Right cardiac atrium (tissue), 5 donors: ENCODE measurements around the gene SNX17. TPM values are rescaled to one million over a fixed set of nuclear protein-coding genes. Genes with fewer than 3 reads are reported as not detected.
A peak's percentile ranks its signal among the peaks of the same experiment; 100 is the strongest.
"Not testable (repeated sequence)": the region's sequence is repeated elsewhere in the genome, so short reads cannot be mapped to it uniquely, and the experiment has no call there.

ENCODE experiments used
- ATAC-seq, 2 donors: fragments of 200-7000 bp; cut with Tn5 transposase; one replicate each; pipeline versions ENCODE4 v1.8.0 to v1.9.1; 2020; ENCODE audit warnings: moderate library complexity in 2 of 2, mild to moderate bottlenecking in 1 of 2
- DNase-seq, 3 donors: peaks; one replicate each; pipeline ENCODE4 v3.0.0-alpha.2; 2020
- H3K27ac ChIP-seq: one replicate; pipeline ENCODE4 v1.5.1; 2013; ENCODE audit warnings: mild to moderate bottlenecking, low read length, control low read depth, moderate library complexity
- H3K27me3 ChIP-seq: one replicate; pipeline ENCODE4 v1.6.1; 2013; ENCODE audit not compliant: control insufficient read depth, insufficient read depth
- H3K4me1 ChIP-seq: one replicate; pipeline ENCODE4 v1.6.1; 2013; ENCODE audit warnings: low read length; ENCODE audit not compliant: control insufficient read depth, insufficient read depth
- H3K4me3 ChIP-seq: one replicate; pipeline ENCODE4 v1.5.1; 2013; ENCODE audit warnings: low read length, control low read depth
- H3K9me3 ChIP-seq: one replicate; pipeline ENCODE4 v1.6.1; 2013; ENCODE audit warnings: low read length; ENCODE audit not compliant: control insufficient read depth
- WGBS: extraction: QIAGEN DNeasy Blood & Tissue Kit; methylation state at CpG from one replicate; pipeline ENCODE4 v1.1.7; 2013; 5-methylcytosine and 5-hydroxymethylcytosine counted together
- intact Hi-C, 4 donors: fragments of 100-400 bp; cut with DNase I; formaldehyde crosslinking; loops; one replicate each; pipeline versions ENCODE4 v1.11.0 to v1.14.0; 2022 to 2023
- polyA plus RNA-seq: library from polyadenylated mRNA; stranded (reverse); fragments of 200-250 nt; gene quantifications from one replicate; pipeline ENCODE4 v1.2.3, GENCODE V29; 2013
- total RNA-seq, 4 donors: library from RNA; stranded (reverse); fragmentation: NEBNext Ultra II Directional; extraction: Animal tissue kit (Norgen Biotek cat#: 25700); gene quantifications; one replicate each; pipeline ENCODE4 v1.2.1, GENCODE V29; 2021
- donor health status: healthy with polysubstance abuse.
- donor health status: DM: no; HTN: yes; CAD: no.
- donor health status: DM: no; HTN: no; CAD: no.
- donor health status: DM: no; HTN: yes; CAD: no; lungs with severe emphysema.
- donor health status: DM: yes; HTN: yes; CAD: no.

SNX17 gene
- total and polyA plus RNA-seq, 5 donors = 54.8 to 74.8 (median 62.7) TPM

- WGBS = 84% methylated on average over 7 of the region's 7 CpGs
- intact Hi-C loops = no loop called here
- no peak for ATAC-seq
These were observed 20.2 kb upstream of the SNX17 start for GRCh38 chr2:27350106-27350693.

GRCh38 chr2:27351802-27352598, 18.4 kb upstream of the SNX17 start:
- WGBS = 81% methylated on average over 6 of the region's 6 CpGs
- DNase-seq = no peak
- Histone ChIP-seq H3K4me1 (peaks cover 2% of the 10 kb centered on the region), H3K9me3 (no peaks in the 10 kb centered on the region), H3K27me3 (no peaks in the 10 kb centered on the region), H3K27ac (no peak overlapping the region), H3K4me3 (no peak overlapping the region)
- intact Hi-C loops = no loop called here
- ATAC-seq = no peak

More at GRCh38 chr2:27350106-27350693, 20.2 kb upstream of the SNX17 start:
- no peak overlapping the region for H3K4me3 ChIP-seq
- H3K9me3 ChIP-seq = no peaks in the 10 kb centered on the region
- H3K27me3 ChIP-seq = no peaks in the 10 kb centered on the region
- H3K4me1 ChIP-seq = no peaks in the 10 kb centered on the region
- no peak for DNase-seq
- no peak overlapping the region for H3K27ac ChIP-seq

- H3K4me3 ChIP-seq, H3K4me1 ChIP-seq, intact Hi-C loops, ATAC-seq, DNase-seq, H3K9me3 ChIP-seq, H3K27me3 ChIP-seq, H3K27ac ChIP-seq: not testable (repeated sequence)
- WGBS = 96% methylated on average over 5 of the region's 5 CpGs
These were observed 17.0 kb upstream of the SNX17 start for GRCh38 chr2:27353386-27353761.

GRCh38 chr2:27353762-27354596, 16.4 kb upstream of the SNX17 start:
- Histone ChIP-seq H3K4me3 (no peak overlapping the region), H3K4me1 (peaks cover 2% of the 10 kb centered on the region), H3K9me3 (no peaks in the 10 kb centered on the region), H3K27me3 (no peaks in the 10 kb centered on the region), H3K27ac (no peak overlapping the region)
- intact Hi-C loops = no loop called here
- ATAC-seq (no peak), DNase-seq (no peak)
- WGBS = 75% methylated on average over 7 of the region's 7 CpGs

GRCh38 chr2:27354597-27354927, 15.9 kb upstream of the SNX17 start:
- ATAC-seq (no peak), DNase-seq (peak in 1 of 3 donors; percentile 1)
- Histone ChIP-seq H3K27ac (no peak overlapping the region), H3K4me1 (peaks cover 2% of the 10 kb centered on the region), H3K27me3 (no peaks in the 10 kb centered on the region), H3K9me3 (no peaks in the 10 kb centered on the region), H3K4me3 (no peak overlapping the region)
- intact Hi-C loops = no loop called here
- 93% methylated on average over 7 of the region's 7 CpGs for WGBS

- Histone ChIP-seq H3K27ac (peak overlapping the region; percentile 96), H3K27me3 (no peaks in the 10 kb centered on the region), H3K4me3 (peak overlapping the region; percentile 53), H3K9me3 (no peaks in the 10 kb centered on the region), H3K4me1 (peaks cover 2% of the 10 kb centered on the region)
- WGBS = under 1% methylated on average over 12 of the region's 12 CpGs
- DNase-seq (peak; percentile 43 to 70 (median 68)), ATAC-seq (peak; percentile 19 to 31)
- intact Hi-C loops = no loop called here
These were observed 14.4 kb upstream of the SNX17 start for GRCh38 chr2:27356056-27356381.

- Histone ChIP-seq H3K27ac (peak within 1 kb of the TSS; percentile 96), H3K9me3 (no peaks in the 10 kb centered on the region), H3K4me1 (peaks cover 2% of the 10 kb centered on the region), H3K4me3 (peak within 1 kb of the TSS; percentile 53), H3K27me3 (no peaks in the 10 kb centered on the region)
- intact Hi-C loops = no loop called here
- ATAC-seq (peak; percentile 97), DNase-seq (peak; percentile 95 to 98 (median 97))
- WGBS = under 1% methylated on average over 67 of the region's 67 CpGs
These were observed 13.8 kb upstream of the SNX17 start, which contains the start of gene GTF3C2 for GRCh38 chr2:27356382-27357181. GTF3C2 (minus strand) TSS chr2:27356764; CDS start chr2:27343554, 13,210 bp downstream.

GRCh38 chr2:27362678-27363420, 7.6 kb upstream of the SNX17 start:
- intact Hi-C loops = no loop called here
- no peaks in the 10 kb centered on the region for H3K9me3 ChIP-seq
- H3K4me1 ChIP-seq = no peaks in the 10 kb centered on the region
- no peak overlapping the region for H3K27ac ChIP-seq
- no peaks in the 10 kb centered on the region for H3K27me3 ChIP-seq
- 90% methylated on average over 4 of the region's 4 CpGs for whole genome bisulfite sequencing
- H3K4me3 ChIP-seq = no peak overlapping the region
- DNase-seq (no peak), ATAC-seq (no peak)

- Histone ChIP-seq H3K4me3 (no peak overlapping the region), H3K27ac (no peak overlapping the region), H3K9me3 (no peaks in the 10 kb centered on the region), H3K4me1 (no peaks in the 10 kb centered on the region), H3K27me3 (no peaks in the 10 kb centered on the region)
- 86% methylated on average over 2 of the region's 2 CpGs for WGBS
- no peak for ATAC-seq
- intact Hi-C loops = no loop called here
- DNase-seq = no peak
These were observed 6.5 kb upstream of the SNX17 start for GRCh38 chr2:27363933-27364332.

GRCh38 chr2:27369471-27370025, 868 bp upstream of the SNX17 start:
- ATAC-seq (peak; percentile 44 to 65), DNase-seq (peak in 1 of 3 donors; percentile 79)
- 2% methylated on average over 18 of the region's 18 CpGs for WGBS
- intact Hi-C loops = no loop called here
- H3K27ac ChIP-seq = peak overlapping the region; percentile 75
- H3K9me3 ChIP-seq = no peaks in the 10 kb centered on the region
- peaks cover 3% of the 10 kb centered on the region for H3K4me1 ChIP-seq
- peak overlapping the region; percentile 60 for H3K4me3 ChIP-seq
- no peaks in the 10 kb centered on the region for H3K27me3 ChIP-seq
